PFSK-1 (cell line): ENCODE data around the gene PARD6G.

ENCODE experiments used
- FOXP2 ChIP-seq: optimal IDR thresholded peaks from 2 replicates; pipeline ENCODE3; 2011; ENCODE audit warnings: borderline replicate concordance, control low read depth, inconsistent platforms; ENCODE audit not compliant: insufficient read depth; ENCODE audit errors: extremely low read length, extremely low read depth
- POLR2AphosphoS5 ChIP-seq: IDR thresholded peaks from 2 replicates; pipeline ENCODE4 v1.6.1; 2012; ENCODE audit warnings: low read depth, mild to moderate bottlenecking, control low read depth, low read length, moderate library complexity
- SIN3A ChIP-seq: IDR thresholded peaks from 2 replicates; pipeline ENCODE4 v1.6.1; 2012; ENCODE audit warnings: mild to moderate bottlenecking, low read length, moderate library complexity, borderline replicate concordance; ENCODE audit not compliant: insufficient read depth
- TAF1 ChIP-seq: IDR thresholded peaks from 2 replicates; pipeline ENCODE4 v1.6.1; 2012; ENCODE audit warnings: low read length, control low read depth, borderline replicate concordance; ENCODE audit not compliant: insufficient read depth
- TF ChIP-seq, protein P1 (sequence below), 2 experiments: IDR thresholded peaks; 2 replicates each; pipeline versions ENCODE4 v1.6.1 to v1.8.0; 2011 to 2012; ENCODE audit warnings: low read depth in 2 of 2, low read length in 2 of 2, control low read depth in 1 of 2, inconsistent platforms in 1 of 2, mild to moderate bottlenecking in 1 of 2, moderate library complexity in 1 of 2; ENCODE audit not compliant: insufficient read depth in 1 of 2

PARD6G gene

DNA sequence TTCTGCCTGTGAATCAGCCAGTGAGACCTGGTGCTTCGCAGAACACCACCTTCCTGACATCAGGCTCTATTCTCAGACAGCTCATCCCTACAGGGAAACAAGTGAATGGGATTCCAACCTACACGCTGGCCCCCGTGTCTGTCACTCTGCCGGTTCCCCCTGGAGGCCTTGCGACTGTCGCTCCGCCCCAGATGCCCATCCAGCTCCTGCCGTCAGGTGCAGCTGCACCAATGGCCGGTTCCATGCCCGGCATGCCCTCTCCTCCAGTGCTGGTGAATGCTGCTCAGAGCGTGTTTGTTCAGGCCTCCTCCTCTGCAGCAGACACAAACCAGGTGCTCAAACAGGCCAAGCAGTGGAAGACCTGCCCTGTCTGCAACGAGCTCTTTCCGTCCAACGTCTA is 110.2 kb downstream of the PARD6G start:
- no peak for TF ChIP-seq TAF1
- TF ChIP-seq, protein P1, sequence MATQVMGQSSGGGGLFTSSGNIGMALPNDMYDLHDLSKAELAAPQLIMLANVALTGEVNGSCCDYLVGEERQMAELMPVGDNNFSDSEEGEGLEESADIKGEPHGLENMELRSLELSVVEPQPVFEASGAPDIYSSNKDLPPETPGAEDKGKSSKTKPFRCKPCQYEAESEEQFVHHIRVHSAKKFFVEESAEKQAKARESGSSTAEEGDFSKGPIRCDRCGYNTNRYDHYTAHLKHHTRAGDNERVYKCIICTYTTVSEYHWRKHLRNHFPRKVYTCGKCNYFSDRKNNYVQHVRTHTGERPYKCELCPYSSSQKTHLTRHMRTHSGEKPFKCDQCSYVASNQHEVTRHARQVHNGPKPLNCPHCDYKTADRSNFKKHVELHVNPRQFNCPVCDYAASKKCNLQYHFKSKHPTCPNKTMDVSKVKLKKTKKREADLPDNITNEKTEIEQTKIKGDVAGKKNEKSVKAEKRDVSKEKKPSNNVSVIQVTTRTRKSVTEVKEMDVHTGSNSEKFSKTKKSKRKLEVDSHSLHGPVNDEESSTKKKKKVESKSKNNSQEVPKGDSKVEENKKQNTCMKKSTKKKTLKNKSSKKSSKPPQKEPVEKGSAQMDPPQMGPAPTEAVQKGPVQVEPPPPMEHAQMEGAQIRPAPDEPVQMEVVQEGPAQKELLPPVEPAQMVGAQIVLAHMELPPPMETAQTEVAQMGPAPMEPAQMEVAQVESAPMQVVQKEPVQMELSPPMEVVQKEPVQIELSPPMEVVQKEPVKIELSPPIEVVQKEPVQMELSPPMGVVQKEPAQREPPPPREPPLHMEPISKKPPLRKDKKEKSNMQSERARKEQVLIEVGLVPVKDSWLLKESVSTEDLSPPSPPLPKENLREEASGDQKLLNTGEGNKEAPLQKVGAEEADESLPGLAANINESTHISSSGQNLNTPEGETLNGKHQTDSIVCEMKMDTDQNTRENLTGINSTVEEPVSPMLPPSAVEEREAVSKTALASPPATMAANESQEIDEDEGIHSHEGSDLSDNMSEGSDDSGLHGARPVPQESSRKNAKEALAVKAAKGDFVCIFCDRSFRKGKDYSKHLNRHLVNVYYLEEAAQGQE (IDR thresholded peaks at IDR 0.05; ENCODE audit: insufficient read depth in 1 of 2, low read depth in 2 of 2, low read length in 2 of 2), result no peak
- no peak for TF ChIP-seq SIN3A
- TF ChIP-seq FOXP2, result no peak
- no peak for TF ChIP-seq POLR2AphosphoS5

DNA sequence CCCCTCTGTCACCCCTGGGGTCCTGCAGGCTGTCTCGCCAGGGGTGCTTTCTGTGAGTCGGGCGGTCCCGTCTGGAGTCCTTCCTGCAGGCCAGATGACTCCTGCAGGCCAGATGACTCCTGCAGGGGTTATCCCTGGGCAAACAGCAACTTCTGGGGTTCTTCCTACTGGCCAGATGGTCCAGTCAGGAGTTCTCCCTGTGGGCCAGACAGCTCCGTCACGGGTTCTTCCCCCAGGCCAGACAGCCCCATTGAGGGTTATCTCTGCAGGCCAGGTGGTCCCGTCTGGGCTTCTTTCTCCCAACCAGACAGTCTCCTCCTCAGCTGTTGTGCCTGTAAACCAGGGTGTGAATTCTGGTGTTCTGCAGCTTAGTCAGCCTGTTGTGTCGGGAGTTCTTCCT is 110.6 kb downstream of the PARD6G start:
- no peak for TF ChIP-seq TAF1
- TF ChIP-seq, protein P1 (IDR thresholded peaks at IDR 0.05; ENCODE audit: insufficient read depth in 1 of 2, low read depth in 2 of 2, low read length in 2 of 2), result no peak
- no peak for TF ChIP-seq FOXP2
- TF ChIP-seq POLR2AphosphoS5, result no peak
- no peak for TF ChIP-seq SIN3A

DNA sequence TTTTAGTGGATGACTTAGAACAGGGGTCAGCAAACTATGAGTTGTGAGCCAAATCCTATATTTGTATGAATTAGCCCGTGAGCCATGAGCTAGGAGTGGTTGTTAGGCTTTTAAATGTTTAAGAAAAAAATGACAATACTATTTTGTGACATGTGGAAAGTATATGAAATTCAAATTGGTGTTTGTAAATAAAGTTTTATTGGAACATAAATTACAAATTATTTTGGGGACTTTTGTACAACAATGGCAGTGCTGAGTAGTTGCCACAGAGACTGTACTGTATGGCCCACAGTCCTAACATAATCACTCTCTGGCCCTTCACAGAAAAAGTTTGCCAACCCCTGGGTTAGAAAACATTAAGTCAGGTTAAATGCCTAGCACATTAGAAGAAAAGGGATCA is 112.2 kb downstream of the PARD6G start:
- no peak for TF ChIP-seq POLR2AphosphoS5
- no peak for TF ChIP-seq FOXP2
- TF ChIP-seq, protein P1 (IDR thresholded peaks at IDR 0.05; ENCODE audit: insufficient read depth in 1 of 2, low read depth in 2 of 2, low read length in 2 of 2), result no peak
- no peak for TF ChIP-seq TAF1
- TF ChIP-seq SIN3A, result no peak

DNA sequence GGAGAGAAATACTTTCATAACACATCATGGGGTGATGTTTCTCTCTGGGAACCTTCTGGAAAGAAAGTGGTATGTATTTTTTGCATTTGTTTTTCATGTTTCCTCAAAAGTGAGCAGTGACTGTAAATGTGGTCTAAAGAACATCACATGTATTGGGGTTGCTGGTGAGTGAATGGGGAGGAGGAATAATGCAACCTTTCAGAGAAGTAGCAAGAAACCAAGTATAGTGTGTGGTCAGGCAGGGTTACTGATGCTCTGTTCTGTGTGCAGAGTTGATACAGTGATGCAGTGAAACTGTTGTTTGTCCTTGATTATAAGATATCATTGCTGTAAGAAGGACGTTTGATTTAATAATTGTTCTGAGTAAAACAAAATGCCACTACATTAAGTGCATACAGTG is 114.2 kb downstream of the PARD6G start:
- TF ChIP-seq, protein P1 (IDR thresholded peaks at IDR 0.05; ENCODE audit: insufficient read depth in 1 of 2, low read depth in 2 of 2, low read length in 2 of 2), result no peak
- no peak for TF ChIP-seq TAF1
- no peak for TF ChIP-seq POLR2AphosphoS5
- no peak for TF ChIP-seq SIN3A
- no peak for TF ChIP-seq FOXP2
